Head of caudate nucleus (tissue), 42 donors: ENCODE measurements around the gene ANKRD28.
"Not testable (repeated sequence)": the region's sequence is repeated elsewhere in the genome, so short reads cannot be mapped to it uniquely, and the experiment has no call there.

ENCODE experiments used
- DNase-seq, 42 donors: peaks; one replicate each; pipeline versions ENCODE4 v3.0.0 to v3.0.0-alpha.2; 2020 to 2021; ENCODE audit warnings: mixed read lengths in 7 of 42
- intact Hi-C: fragments of 100-400 bp; cut with DNase I; formaldehyde crosslinking; loops from one replicate; pipeline ENCODE4 v1.15.0; 2022

The ANKRD28 gene

DNA sequence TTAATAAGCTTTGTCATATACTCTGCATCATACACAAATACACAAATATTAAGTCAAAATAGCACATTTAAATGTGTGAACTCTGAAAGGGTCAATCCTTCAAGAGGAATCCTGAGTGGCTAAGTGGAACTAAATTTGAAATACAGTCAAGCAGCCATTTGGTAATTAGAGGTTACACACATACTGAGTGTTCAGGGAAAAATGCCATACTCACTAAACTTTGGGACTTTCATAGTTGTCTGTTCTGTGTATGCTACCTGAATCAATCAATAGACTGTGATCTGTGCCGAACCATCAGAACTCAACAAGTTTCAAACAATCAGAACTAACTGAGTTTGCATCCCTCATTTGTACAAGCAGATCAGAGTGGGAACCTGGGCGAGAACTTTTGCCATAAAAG lies 15.3 kb downstream of the ANKRD28 start:
- intact Hi-C loops: no loop called here
- DNase-seq: no peak

DNA sequence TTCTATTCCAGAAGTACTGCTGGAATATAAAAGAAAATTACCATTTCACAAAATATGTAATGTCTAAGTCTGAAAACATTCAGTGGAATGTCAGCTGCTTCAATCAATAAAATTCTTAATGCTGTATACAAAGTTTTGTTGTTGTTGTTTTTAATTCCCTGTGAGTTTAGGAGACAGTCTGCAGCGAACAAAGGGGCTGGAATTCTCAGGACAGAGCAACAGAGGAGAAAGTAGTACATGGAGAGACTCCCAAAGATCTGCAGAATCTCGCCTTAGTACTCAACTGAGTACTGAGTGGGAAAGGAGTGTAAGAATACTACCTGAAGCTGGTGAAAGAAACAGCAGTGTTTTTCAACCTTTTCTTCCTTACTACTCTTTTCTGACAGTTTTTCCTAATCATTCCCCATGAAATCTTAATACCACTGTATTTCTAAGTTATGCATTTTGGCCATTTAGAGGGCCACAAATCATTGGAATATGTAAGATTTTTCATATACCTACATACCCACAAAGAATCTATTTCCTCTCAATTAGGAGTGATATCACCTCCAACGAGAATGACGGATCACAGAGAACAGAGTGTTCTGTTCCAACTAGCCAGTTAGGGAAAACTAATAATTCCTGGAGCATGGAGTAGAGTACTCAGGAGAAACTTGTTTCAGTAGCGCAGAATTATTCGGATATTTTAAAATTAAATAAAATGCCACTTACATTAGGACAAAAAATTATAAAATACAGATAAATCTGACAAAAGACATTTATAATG lies 16.0 kb downstream of the ANKRD28 start:
- intact Hi-C loops: no loop called here

DNA sequence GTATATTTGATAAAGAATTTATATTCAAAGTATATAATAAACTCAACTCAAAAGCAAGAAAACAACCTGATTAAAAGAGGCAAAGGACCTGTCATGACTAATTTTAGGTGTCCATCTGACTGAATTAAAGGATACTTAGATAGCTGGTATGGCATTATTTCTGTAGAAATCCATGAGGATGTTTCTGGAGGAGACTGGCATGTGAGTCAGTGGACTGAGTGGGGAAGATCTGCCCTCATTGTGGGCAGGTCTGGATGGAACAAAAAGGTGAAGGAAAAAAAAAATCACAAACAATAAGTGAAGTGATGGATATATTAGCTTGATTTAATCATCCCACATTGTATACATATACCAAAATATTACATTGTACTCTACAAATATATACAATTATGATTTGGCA lies 16.6 kb downstream of the ANKRD28 start:
- DNase-seq: no peak
- intact Hi-C loops: no loop called here

More for the DNA sequence above, 16.0 kb downstream of the ANKRD28 start:
- DNase-seq: no peak

DNA sequence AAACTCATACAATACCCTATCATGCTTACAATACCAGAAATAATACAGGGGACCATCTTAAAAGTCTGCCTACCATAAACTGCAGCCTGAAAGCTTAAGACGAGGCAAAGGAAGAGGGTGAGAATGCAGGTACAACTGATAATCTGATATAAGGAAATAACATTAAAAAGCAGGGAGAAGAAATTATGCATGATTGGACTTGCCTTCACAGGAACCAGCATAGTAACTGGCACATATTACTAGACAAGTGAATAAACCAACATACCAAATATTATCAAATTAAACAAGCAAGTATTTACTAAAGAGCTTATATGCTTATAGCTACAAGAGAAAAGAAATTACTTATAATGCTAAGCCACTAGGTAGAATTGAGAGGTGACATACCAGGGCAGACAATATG lies 18.7 kb downstream of the ANKRD28 start:
- intact Hi-C loops: no loop called here

DNA sequence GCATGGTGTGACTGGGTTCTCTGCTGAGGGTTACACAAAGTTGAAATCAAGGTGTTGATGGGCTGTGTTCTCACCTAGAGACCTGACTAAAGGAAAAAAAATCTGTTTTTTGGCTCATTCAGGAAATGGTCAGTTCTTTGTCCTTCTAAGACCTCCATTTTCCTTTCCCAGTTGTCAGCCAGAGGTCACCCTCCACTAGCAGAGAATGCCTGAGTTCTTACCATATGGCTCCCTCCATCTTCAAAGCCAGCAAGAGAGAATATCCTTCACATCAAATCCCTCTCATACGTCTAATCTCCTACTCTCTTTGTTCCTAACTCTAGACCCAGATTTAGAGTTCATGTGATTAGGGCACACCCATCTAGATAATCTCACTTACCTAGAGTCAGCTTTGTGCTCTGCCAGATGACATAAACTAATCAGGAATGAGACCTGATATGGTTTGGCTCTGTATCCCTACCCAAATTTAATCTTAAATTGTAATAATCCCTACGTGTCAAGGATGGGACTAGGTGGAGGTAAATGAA lies 19.4 kb downstream of the ANKRD28 start:
- intact Hi-C loops: no loop called here
- no peak for DNase-seq

More for the DNA sequence above, 18.7 kb downstream of the ANKRD28 start:
- no peak for DNase-seq

DNA sequence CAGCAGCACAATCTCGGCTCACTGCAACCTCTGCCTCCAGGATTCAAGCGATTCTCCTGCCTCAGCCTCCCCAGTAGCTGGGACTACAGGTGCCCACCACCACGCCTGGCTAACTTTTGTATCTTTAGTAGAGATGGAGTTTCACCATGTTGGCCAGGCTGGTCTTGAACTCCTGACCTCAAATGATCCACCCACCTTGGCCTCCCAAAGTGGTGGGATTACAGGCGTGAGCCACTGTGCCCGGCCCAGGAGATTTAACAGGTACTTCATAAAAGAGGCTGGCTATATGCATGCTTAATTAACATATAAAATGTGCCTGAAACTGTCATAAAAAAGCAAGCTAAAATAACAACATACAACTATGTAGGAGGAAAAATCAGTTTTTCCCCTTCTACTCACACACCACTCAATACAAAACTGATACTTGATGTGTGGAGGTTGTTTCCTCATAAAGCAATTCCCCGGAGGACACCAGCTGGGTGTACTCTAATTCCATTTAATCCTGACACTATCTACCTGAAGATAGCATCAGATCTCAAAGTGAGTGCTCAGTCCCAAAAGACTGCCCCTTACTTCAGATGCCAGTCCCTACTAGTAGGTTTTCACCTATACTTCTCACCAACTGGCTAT lies 22.7 kb downstream of the ANKRD28 start:
- intact Hi-C loops, DNase-seq: not testable (repeated sequence)

DNA sequence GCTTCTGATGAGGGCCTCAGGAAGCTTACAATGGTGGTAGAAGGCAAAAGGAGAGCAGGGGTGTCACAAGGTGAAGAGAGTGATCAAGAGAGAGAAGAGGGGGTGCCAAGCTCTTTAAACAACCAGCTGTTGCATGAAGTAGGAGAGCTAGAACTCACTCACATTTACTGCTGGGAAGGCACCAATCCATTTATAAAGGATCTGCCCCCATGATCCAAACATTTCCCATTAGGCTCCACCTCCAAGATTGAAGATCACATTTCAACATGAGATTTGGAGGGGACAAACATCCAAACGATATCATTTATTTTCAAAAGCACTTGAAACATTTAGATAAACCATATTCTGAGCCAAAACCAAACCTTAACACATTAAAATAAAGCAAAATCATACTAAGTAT lies 26.3 kb downstream of the ANKRD28 start:
- intact Hi-C loops: no loop called here

DNA sequence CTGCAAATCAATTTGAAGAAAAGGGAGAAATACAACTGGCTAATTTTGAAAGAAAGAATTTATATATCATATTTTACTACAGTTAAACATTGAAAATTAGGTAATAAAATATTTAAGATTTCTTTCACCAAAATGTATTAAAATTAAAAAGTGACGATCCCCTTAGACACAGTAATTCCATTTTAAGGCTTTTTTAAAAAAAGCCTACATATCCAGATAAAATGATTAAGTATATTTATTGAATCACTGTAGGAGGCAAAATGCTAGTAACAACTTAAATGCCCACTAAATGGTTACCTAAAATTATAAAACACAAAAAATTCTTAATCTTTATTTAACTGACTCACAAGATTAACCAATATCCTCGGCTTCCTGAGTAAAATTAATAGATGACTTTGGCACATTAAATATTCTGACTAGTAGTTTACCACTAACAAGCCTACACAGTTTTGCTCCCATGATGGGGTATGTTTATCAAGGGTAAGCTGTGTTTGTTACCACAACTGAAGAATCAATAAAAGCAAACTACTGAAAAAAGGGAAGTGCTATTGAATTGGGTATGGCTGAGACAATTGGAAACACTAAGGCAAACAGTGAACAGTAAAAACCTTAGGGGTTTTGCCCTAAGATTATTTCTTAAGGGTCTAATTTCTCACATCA lies 28.4 kb downstream of the ANKRD28 start:
- DNase-seq: no peak
- intact Hi-C loops: no loop called here

More for the DNA sequence above, 26.3 kb downstream of the ANKRD28 start:
- no peak for DNase-seq

DNA sequence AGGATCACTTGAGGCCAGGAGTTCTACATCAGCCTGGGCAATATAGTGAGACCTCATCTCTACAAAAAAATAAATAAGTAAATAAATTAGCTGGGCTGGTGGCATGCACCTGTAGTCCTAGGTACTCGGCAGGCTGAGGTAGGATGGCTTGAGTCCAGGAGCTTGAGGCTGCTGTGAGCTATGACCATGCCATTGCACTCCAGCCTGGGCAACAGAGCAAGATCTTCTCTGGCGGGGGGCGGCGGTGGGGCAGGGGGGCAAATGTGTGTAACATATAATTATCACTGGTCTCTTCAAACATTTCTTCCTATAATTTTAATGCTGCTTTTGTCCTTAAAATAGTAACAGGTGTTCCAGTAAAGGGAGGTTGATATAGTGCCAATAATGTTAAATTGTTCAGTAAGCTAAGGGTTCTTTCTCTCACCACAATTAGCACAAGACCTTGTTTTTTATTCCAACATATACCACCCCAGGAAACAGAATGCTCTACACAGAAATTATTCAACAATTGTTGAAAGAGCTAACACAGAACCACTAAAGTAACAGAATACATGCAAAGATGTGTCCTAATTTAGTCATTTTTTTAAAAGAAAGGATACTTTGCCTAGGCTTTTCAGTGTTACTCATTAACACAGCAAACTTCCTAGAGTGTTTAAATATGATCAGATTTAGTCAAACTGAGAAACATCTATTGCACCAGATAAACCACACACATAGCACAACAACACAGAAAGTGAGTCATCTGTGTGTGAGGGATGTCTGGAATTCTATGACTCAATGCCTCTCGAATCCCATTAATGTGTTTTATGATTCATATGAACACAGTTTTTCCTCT lies 29.1 kb downstream of the ANKRD28 start:
- intact Hi-C loops: no loop called here
- DNase-seq: peak in 1 of 42 donors; percentile 22

DNA sequence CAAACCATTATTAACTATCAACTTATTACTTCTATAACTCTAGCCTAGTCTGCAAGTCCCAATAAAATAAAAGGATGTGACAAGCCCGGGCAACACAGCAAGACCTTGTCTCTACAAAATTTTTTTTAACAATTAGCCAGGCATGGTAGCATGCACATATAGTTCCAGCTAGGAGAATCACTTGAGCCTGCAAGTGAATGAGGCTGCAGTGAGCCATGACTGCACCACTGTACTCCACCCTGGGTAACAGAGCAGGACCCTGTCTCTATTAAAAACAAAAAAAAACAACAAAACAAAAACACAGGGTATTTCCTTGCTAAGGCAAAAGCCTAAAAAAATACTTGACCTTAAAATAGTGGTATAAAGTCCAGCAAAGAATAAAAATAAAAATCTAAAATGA lies 31.4 kb downstream of the ANKRD28 start:
- DNase-seq: no peak
- intact Hi-C loops: no loop called here

DNA sequence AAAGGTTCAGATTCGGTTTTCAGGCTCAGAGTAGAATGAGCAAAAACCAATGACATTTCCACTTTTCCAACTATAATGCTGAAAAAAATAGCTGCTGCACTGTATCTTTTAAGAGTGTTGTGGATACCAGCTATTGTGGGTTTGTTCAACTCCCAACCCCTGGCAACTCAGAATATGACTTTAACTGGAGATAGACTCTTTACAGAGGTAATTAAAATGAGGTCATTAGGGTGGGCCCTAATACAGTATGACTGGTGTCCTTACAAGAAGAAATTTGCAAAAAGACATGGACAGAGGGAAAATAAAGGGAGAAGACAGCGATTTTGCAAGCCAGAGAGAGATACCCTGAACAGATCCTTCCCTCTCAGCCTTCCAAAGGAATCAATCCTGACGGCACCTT lies 39.5 kb downstream of the ANKRD28 start:
- intact Hi-C loops: no loop called here
- no peak for DNase-seq

DNA sequence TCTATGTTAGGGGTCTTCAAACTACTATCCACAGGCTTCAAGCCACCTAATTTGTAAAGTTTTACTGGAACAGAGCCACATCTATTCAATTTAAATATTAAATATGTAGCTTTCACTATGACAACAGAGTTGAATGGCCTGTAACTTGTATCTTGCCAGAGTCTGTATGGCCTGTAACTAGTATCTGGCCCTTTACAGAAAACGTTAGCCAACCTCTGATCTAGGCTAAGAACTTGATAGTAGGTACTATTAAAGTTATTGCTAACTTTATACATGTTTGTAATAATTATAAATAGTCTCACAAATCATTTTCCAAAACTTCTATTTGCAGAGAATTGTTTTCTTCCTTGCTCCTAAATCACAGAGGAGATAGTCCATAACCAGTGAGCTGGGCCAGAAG lies 40.0 kb downstream of the ANKRD28 start:
- DNase-seq: no peak
- intact Hi-C loops: no loop called here

DNA sequence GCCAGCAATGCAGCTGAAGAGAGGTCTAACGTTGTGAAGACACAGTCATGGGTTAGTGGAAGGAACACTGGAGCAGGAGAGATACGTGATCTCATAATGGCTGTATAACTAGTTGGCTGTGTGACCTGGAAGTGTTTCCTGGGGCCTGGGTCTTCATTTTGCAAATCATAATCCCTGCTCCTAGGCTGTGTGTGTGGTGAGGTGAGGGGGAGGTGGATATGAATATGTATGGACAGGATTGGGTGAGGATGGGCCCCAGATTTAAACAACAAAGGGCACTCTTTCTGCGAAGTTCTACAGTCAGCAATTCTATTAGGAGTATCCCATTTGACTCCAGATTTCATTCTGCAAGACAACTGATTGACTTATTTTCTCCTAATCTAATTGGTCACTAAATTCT lies 41.3 kb downstream of the ANKRD28 start:
- intact Hi-C loops: no loop called here

DNA sequence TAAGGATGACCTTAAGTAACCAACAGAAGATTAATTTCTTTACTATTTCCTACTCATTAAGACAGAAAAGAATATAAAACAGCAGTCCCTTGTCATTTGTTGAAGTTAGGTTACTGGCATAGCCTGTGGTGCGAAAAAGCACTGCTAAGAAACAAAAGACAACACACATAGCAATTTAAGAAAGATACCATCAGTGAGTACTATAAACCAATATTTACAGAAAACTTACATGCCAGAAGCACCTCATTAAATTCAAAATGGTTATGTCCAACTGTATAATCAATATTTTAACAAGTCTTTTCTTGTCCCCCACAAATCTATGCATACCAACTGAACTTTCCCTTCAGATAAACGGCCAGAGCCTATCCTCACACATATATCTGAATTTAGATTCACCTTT lies 42.0 kb downstream of the ANKRD28 start:
- intact Hi-C loops: no loop called here
- no peak for DNase-seq

More for the DNA sequence above, 41.3 kb downstream of the ANKRD28 start:
- no peak for DNase-seq

DNA sequence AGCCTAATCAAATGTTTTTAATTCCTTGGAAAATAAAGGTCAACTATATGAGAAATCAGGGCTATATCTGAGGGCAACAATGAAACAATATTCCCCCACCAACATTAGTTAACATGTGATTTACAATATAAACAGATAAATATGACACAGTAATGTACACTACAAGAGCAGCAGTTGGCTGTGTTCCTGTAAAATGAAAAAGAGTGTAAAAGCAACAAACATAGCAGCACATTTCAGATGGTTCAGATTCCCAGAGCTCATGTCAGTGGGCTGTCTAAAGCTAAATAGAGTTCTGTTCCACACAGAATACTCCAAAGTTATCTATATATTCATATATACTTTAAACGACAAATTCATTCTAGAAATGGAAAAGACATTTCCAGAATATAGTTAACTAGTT lies 42.6 kb downstream of the ANKRD28 start:
- DNase-seq: no peak
- intact Hi-C loops: no loop called here

DNA sequence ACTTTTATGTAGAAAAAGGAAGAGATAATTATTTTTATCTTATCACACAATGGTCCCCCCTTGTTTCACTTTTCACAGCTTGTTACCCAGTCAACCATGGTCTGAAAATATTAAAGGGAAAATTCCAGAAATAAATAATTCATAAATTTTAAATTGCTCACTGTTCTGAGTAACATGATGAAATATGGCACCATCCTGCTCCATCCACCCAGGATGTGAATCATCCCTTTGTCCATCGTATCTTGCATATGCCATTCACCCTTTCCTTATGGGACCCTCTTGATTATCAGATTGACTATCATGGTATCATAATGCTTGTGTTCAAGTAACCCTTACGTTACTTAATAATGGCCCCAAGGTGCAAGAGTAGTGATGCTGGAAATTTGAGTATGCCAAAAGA lies 43.7 kb downstream of the ANKRD28 start:
- no peak for DNase-seq
- intact Hi-C loops: no loop called here

DNA sequence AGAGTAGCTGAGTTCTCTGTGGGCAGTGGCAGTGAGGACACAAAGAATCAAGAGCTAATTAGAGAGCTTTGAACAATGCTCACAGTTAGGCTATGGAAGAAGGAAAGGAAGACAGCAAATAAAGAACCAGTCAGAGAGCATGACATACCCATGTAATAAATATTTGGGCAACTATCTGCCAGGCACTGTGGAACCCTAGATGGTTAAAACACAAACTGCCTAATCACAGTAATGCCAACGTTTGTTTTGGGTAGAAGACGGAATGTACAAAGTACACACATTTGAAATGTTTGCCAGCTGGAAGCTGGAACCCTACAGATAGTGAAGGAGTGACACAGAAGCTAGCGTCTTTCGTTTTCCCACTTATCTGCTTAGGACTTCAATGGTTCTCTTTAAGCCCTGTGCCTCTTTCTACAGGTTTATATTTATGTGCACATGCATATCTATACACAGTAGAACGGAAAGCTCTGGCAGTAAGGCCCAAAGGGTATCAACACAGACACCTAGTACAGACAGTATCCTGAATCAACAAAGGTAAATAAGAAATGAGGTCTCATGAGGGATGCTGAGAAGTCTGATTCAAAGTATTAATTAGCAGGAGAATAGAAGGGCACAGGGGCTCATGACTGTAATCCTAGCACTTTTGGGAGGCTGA lies 44.6 kb downstream of the ANKRD28 start:
- intact Hi-C loops: no loop called here
- DNase-seq: peak in 3 of 42 donors; percentile 19 to 25 (median 25)

DNA sequence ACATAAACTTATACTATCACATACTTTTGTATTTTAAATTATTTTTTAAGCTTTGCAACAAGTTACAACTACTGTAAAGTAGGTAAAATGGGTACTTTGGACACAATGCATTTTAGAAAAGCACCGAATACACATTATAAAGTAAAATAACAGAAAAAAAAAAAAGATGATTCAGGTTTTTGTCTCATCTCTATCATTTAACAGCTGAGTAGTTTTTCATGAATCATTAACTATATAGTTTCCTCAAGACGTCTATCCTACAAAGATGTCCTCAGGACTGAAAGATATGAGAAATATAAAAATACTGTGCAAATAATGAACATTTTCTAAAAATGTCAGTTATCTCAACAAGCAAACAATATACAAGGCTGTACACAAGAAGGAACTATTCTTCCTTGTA lies 46.9 kb downstream of the ANKRD28 start:
- DNase-seq: no peak
- intact Hi-C loops: no loop called here

DNA sequence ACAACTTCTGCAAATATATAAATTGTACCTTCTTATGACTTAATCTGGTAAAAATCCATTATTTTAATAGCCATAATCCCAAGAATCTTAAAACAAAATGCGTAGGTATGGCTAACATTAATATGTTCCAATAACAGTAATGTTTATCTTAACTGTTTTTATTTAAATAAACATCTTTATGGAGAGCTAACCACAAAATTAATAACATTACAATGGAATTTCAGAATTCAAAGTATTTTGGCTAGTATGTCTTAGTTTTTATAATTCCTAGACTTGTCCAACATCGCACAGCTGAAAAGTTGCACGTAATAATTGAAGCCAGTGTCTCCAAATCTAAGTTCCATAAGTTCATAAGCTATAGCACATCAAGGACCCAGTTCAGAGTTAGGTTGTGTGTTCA lies 47.6 kb downstream of the ANKRD28 start:
- intact Hi-C loops: no loop called here
- no peak for DNase-seq
